DND-41 (cell line): ENCODE measurements around the gene FOXA2.
"Not testable (repeated sequence)": the region's sequence is repeated elsewhere in the genome, so short reads cannot be mapped to it uniquely, and the experiment has no call there.

Experiments used
- ATAC-seq: fragments of 200-7000 bp; cut with Tn5 transposase; 3 replicates; pipeline ENCODE4 v1.9.1; 2021; ENCODE audit warnings: low read depth; ENCODE audit not compliant: insufficient read depth
- DNase-seq: peaks from one replicate; pipeline ENCODE4 v3.0.0-alpha.2; 2020
- H2AFZ ChIP-seq: 2 replicates; pipeline ENCODE4 v1.6.0; 2012; ENCODE audit warnings: low read depth, low read length
- H3K27ac ChIP-seq: 2 replicates; pipeline ENCODE4 v1.5.1; 2012; ENCODE audit warnings: low read length, inconsistent platforms
- H3K27me3 ChIP-seq: fragments of 200-600 bp; sonication (generic); 2 replicates; pipeline ENCODE4 v1.6.0; 2012; ENCODE audit warnings: low read length, mild to moderate bottlenecking, inconsistent platforms; ENCODE audit not compliant: insufficient read depth, poor library complexity
- H3K36me3 ChIP-seq: 2 replicates; pipeline ENCODE4 v1.5.1; 2012; ENCODE audit warnings: low read length, inconsistent platforms; ENCODE audit not compliant: insufficient read depth
- H3K4me1 ChIP-seq: 2 replicates; pipeline ENCODE4 v1.5.1; 2012; ENCODE audit warnings: mild to moderate bottlenecking, low read length; ENCODE audit not compliant: insufficient read depth
- H3K4me2 ChIP-seq: 2 replicates; pipeline ENCODE4 v1.6.0; 2012; ENCODE audit warnings: mild to moderate bottlenecking, moderate library complexity, low read length, inconsistent platforms; ENCODE audit not compliant: insufficient read depth
- H3K4me3 ChIP-seq, 2 experiments: fragments of 200-600 bp in 1 of 2; shearing (Covaris generic) in 1 of 2; 2 replicates each; pipeline ENCODE4 v1.5.1; 2012 to 2016; ENCODE audit warnings: inconsistent platforms in 2 of 2, low read length in 2 of 2, mild to moderate bottlenecking in 2 of 2, low read depth in 1 of 2, moderate library complexity in 1 of 2
- H3K79me2 ChIP-seq: 2 replicates; pipeline ENCODE4 v1.6.0; 2012; ENCODE audit warnings: low read length, inconsistent platforms; ENCODE audit not compliant: insufficient read depth
- H3K9ac ChIP-seq: 2 replicates; pipeline ENCODE4 v1.6.0; 2012; ENCODE audit warnings: low read depth, mild to moderate bottlenecking, inconsistent platforms, low read length, moderate library complexity
- H3K9me3 ChIP-seq: 2 replicates; pipeline ENCODE4 v1.5.1; 2012; ENCODE audit warnings: low read length, moderate library complexity, mild to moderate bottlenecking, inconsistent platforms; ENCODE audit not compliant: insufficient read depth, severe bottlenecking
- H4K20me1 ChIP-seq: 2 replicates; pipeline ENCODE4 v1.6.0; 2012; ENCODE audit warnings: low read length; ENCODE audit not compliant: insufficient read depth
- EZH2 ChIP-seq: IDR thresholded peaks from 3 replicates; pipeline ENCODE4 v1.6.1; 2012; ENCODE audit warnings: borderline replicate concordance, low read depth, mild to moderate bottlenecking, moderate library complexity, low read length, inconsistent platforms; ENCODE audit not compliant: severe bottlenecking
- TF ChIP-seq, protein P1 (sequence below): IDR thresholded peaks from 2 replicates; pipeline ENCODE4 v1.5.1; 2012; ENCODE audit warnings: borderline replicate concordance, low read length, moderate library complexity, mild to moderate bottlenecking; ENCODE audit not compliant: poor library complexity, severe bottlenecking; ENCODE audit errors: extremely low read depth

FOXA2 gene

DNA sequence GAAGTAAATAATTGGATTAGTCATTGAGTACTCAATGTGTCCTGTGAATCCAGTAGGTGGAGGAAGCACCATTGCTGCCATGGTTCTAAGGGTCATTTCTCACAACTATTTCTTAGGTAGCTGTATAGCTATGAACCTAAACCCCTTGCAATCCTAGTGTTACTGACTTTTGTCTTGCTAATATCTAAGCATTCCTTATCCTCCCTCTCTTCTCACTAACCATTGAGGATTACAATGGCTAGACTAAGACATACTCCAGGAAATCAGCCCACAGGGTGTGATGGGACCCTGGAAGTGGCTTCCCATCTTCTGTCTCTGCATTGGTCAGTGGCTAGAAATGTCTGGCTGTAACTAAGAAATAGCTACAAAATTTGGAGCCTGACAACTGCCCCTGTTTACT is 27.3 kb upstream of the FOXA2 start:
- Histone ChIP-seq H3K79me2 (no peaks in the 10 kb centered on the region), H3K27me3 (peaks cover 25% of the 10 kb centered on the region), H2AFZ (no peak overlapping the region), H3K4me1 (no peaks in the 10 kb centered on the region), H3K4me2 (no peak overlapping the region), H3K4me3 (no peak overlapping the region), H4K20me1 (no peaks in the 10 kb centered on the region), H3K9me3 (no peaks in the 10 kb centered on the region), H3K27ac (no peak overlapping the region), H3K36me3 (no peaks in the 10 kb centered on the region), H3K9ac (no peak overlapping the region)
- TF ChIP-seq, protein P1, sequence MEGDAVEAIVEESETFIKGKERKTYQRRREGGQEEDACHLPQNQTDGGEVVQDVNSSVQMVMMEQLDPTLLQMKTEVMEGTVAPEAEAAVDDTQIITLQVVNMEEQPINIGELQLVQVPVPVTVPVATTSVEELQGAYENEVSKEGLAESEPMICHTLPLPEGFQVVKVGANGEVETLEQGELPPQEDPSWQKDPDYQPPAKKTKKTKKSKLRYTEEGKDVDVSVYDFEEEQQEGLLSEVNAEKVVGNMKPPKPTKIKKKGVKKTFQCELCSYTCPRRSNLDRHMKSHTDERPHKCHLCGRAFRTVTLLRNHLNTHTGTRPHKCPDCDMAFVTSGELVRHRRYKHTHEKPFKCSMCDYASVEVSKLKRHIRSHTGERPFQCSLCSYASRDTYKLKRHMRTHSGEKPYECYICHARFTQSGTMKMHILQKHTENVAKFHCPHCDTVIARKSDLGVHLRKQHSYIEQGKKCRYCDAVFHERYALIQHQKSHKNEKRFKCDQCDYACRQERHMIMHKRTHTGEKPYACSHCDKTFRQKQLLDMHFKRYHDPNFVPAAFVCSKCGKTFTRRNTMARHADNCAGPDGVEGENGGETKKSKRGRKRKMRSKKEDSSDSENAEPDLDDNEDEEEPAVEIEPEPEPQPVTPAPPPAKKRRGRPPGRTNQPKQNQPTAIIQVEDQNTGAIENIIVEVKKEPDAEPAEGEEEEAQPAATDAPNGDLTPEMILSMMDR, result no peak
- no peak for TF ChIP-seq EZH2
- DNase-seq (no peak), ATAC-seq (no peak)

DNA sequence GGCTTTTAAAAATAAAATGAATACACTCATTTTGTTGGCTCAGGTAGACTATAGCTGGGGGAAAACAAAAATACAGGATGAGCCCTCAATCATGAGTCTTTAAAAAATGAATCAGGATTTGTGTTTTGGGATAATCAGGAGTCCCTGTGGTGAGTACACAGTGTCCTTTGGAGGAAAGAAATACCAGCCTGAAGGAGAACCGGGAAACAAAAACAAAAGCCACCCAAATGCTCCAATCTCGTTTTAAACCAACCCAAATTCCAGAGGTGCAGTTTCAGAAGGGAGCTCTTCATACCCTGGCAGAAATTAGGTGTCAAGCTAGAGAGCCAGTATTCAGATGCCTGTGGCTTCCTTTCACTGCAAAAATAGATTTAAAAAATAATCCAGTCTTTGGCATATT is 23.3 kb upstream of the FOXA2 start:
- Histone ChIP-seq H2AFZ (no peak overlapping the region), H3K27ac (no peak overlapping the region), H4K20me1 (no peaks in the 10 kb centered on the region), H3K4me2 (no peak overlapping the region), H3K4me1 (no peaks in the 10 kb centered on the region), H3K4me3 (no peak overlapping the region), H3K9ac (no peak overlapping the region), H3K27me3 (peaks cover 26% of the 10 kb centered on the region), H3K36me3 (no peaks in the 10 kb centered on the region), H3K79me2 (no peaks in the 10 kb centered on the region), H3K9me3 (no peaks in the 10 kb centered on the region)
- no peak for ATAC-seq
- no peak for DNase-seq
- no peak for TF ChIP-seq EZH2

DNA sequence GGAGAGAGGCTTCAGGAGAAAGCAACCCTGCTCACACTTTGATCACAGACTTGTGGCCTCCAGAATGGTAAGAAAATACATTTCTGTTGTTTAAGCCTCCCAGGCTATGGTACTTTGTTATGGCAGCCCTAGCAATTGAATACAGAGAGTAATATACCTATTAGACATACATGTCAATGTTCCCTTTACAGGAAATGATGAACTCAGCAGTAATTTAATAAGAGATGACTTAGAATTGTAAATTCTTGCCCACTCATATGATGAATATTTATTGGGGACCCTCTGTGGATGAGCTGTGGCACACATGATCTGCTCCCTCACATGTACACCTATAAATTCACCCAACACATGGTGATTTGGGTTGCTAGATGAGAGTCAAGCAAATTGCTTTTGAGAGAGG is 20.4 kb upstream of the FOXA2 start:
- Histone ChIP-seq H3K4me2 (no peak overlapping the region), H3K9ac (no peak overlapping the region), H4K20me1 (no peaks in the 10 kb centered on the region), H3K27me3 (peaks cover 24% of the 10 kb centered on the region), H3K79me2 (no peaks in the 10 kb centered on the region), H3K9me3 (no peaks in the 10 kb centered on the region), H2AFZ (no peak overlapping the region), H3K36me3 (no peaks in the 10 kb centered on the region), H3K4me3 (no peak overlapping the region), H3K4me1 (no peaks in the 10 kb centered on the region), H3K27ac (no peak overlapping the region)
- ATAC-seq (no peak), DNase-seq (no peak)
- TF ChIP-seq EZH2, result no peak
- TF ChIP-seq, protein P1, result no peak

DNA sequence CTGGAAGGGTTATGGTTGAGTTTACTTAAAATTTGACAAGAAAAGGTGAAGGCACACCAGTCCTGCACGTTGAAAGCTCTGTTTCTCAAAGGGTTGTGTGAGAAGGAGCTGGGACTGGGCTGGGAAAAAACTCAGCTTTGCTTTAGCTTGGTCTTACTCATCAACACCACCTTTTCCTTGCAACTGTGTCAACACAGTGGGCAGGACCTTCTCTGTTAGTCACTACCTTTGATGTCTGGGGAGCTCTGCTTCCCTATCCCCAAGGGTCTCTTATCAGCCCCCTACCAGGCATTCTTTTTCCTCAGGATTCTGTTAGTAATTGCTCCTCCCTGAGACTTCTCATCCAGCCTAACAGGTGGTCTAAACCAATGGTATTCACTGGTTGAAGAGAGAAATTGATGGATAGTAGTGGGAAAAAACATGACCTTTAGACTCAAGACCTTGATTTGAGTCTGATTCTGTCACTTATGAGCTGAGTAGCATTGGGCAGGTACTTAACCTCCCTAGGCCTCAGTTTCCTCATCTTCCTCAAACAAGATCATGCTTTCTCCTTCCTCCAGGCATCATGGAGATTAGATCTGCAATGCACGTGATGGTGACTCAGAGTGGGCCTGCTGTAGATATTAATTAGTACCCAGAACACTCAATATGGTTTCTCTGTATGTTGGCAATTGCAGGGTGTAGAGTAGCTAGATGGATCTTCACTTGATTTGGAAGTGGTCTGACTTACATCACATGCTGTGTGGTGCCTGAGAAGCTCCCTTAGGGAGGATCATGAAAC is 17.2 kb upstream of the FOXA2 start:
- no peak for TF ChIP-seq EZH2

DNA sequence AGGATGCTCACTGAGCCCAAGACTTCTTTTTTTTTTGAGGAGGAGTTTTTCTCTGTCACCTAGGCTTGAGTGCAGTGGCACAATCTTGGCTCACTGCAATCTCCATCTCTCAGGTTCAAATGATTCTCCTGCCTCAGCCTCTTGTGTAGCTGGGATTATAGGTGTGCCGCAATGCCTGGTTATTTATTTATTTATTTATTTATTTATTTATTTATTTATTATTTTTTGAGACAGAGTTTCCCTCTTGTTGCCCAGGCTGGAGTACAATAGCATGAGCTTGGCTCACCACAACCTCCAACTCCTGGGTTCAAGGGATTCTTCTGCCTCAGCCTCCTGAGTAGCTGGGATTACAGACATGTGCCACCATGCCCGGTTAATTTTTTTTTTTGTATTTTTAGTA is 14.9 kb upstream of the FOXA2 start:
- not testable (repeated sequence) for H4K20me1 ChIP-seq, H3K4me2 ChIP-seq
- peaks cover 11% of the 10 kb centered on the region for H3K27me3 ChIP-seq

More for the DNA sequence above, 17.2 kb upstream of the FOXA2 start:
- DNase-seq, result no peak
- Histone ChIP-seq H3K4me1 (no peaks in the 10 kb centered on the region), H3K27ac (no peak overlapping the region), H3K4me3 (no peak overlapping the region), H3K9me3 (no peaks in the 10 kb centered on the region), H3K9ac (no peak overlapping the region), H2AFZ (no peak overlapping the region), H3K27me3 (peaks cover 9% of the 10 kb centered on the region), H3K36me3 (no peaks in the 10 kb centered on the region), H3K79me2 (no peaks in the 10 kb centered on the region), H3K4me2 (no peak overlapping the region), H4K20me1 (no peaks in the 10 kb centered on the region)
- ATAC-seq, result no peak

More for the DNA sequence above, 14.9 kb upstream of the FOXA2 start:
- H3K79me2 ChIP-seq, H3K36me3 ChIP-seq, H3K4me1 ChIP-seq, H3K9ac ChIP-seq, H3K4me3 ChIP-seq, H3K9me3 ChIP-seq, ATAC-seq, H3K27ac ChIP-seq, H2AFZ ChIP-seq, DNase-seq: not testable (repeated sequence)
